T-cell (primary cell): Measurements from ENCODE around the gene SPTAN1. TPM values are rescaled to one million over a fixed set of nuclear protein-coding genes. Genes with fewer than 3 reads are reported as not detected.

Experiments used
- ATAC-seq, 4 experiments: fragments of 200-7000 bp in 3 of 4; fragments of 150-1000 bp in 1 of 4; cut with Tn5 transposase; replicated peaks in 1 of 4; 1 replicate in 3 of 4; 2 replicates in 1 of 4; pipeline ENCODE4 v1.10.0; 2021; ENCODE audit warnings: moderate library complexity in 3 of 4, mild to moderate bottlenecking in 2 of 4, moderate number of reproducible peaks in 1 of 4
- CTCF ChIA-PET, 2 donors: fragments of 300-600 bp; sonication (Branson Sonifier 250); formaldehyde crosslinking; loops; one replicate each; lab custom pipeline; 2022; ENCODE audit warnings: antibody characterized with exemption in 2 of 2; lab: Charles Lee
- POLR2A ChIA-PET, 2 donors: fragments of 300-600 bp; sonication (Branson Sonifier 250); formaldehyde crosslinking; loops; one replicate each; lab custom pipeline; 2022; ENCODE audit warnings: antibody characterized with exemption in 2 of 2; lab: Charles Lee
- DNase-seq, 35 experiments: peaks; one replicate each; pipeline versions ENCODE4 v3.0.0 to v3.0.0-alpha.2; 2013 to 2023
- H3K27ac ChIP-seq: one replicate; pipeline ENCODE4 v1.5.1; 2013; ENCODE audit warnings: low read length
- H3K27me3 ChIP-seq, 2 experiments: replicated peaks in 1 of 2; 1 replicate in 1 of 2; 2 replicates in 1 of 2; pipeline versions ENCODE4 v1.6.1 to v1.7.0; 2013; ENCODE audit warnings: low read length in 1 of 2, mixed read lengths in 1 of 2; ENCODE audit not compliant: control insufficient read depth in 2 of 2, insufficient read depth in 2 of 2; ENCODE audit errors: extremely low read depth in 1 of 2
- H3K36me3 ChIP-seq, 2 donors: 1 replicate in 1 of 2; 2 replicates in 1 of 2; pipeline versions ENCODE4 v1.6.1 to v1.7.0; 2013; ENCODE audit warnings: low read length in 1 of 2; ENCODE audit not compliant: control insufficient read depth in 2 of 2, insufficient read depth in 1 of 2; ENCODE audit errors: extremely low read depth in 1 of 2
- H3K4me1 ChIP-seq, 2 experiments: 1 replicate in 1 of 2; 2 replicates in 1 of 2; pipeline versions ENCODE4 v1.6.1 to v1.7.0; 2013; ENCODE audit warnings: low read length in 2 of 2, mixed read lengths in 1 of 2; ENCODE audit not compliant: insufficient read depth in 2 of 2, control insufficient read depth in 1 of 2; ENCODE audit errors: extremely low read depth in 1 of 2
- H3K4me3 ChIP-seq, 2 donors: 1 replicate in 1 of 2; 2 replicates in 1 of 2; pipeline versions ENCODE4 v1.5.1 to v1.7.0; 2013; ENCODE audit warnings: mild to moderate bottlenecking in 2 of 2, low read length in 1 of 2, moderate library complexity in 1 of 2; ENCODE audit not compliant: control insufficient read depth in 1 of 2; ENCODE audit errors: extremely low read depth in 1 of 2
- H3K9me3 ChIP-seq: 2 replicates; pipeline ENCODE4 v1.7.0; 2013
- H3K27ac Mint-ChIP-seq, 2 donors: one replicate each; pipeline ENCODE4 v1.8.0; 2020 to 2021; ENCODE audit warnings: mild to moderate bottlenecking in 2 of 2, mixed read lengths in 2 of 2
- H3K27me3 Mint-ChIP-seq, 2 donors: one replicate each; pipeline ENCODE4 v1.8.0; 2021 to 2022; ENCODE audit warnings: mixed read lengths in 2 of 2
- H3K36me3 Mint-ChIP-seq: one replicate; pipeline ENCODE4 v1.8.0; 2021; ENCODE audit warnings: mixed read lengths
- H3K4me1 Mint-ChIP-seq, 3 donors: one replicate each; pipeline ENCODE4 v1.8.0; 2020 to 2022; ENCODE audit warnings: mixed read lengths in 3 of 3, mild to moderate bottlenecking in 1 of 3
- H3K4me3 Mint-ChIP-seq, 3 donors: one replicate each; pipeline ENCODE4 v1.8.0; 2020 to 2022; ENCODE audit warnings: mild to moderate bottlenecking in 3 of 3, mixed read lengths in 3 of 3, moderate library complexity in 3 of 3
- H3K9me3 Mint-ChIP-seq, 3 donors: one replicate each; pipeline ENCODE4 v1.8.0; 2020 to 2022; ENCODE audit warnings: mixed read lengths in 3 of 3
- WGBS: methylation state at CpG from one replicate; pipeline ENCODE4 v1.1.5; 2013; ENCODE audit warnings: missing lambda C conversion rate; ENCODE audit not compliant: insufficient coverage; 5-methylcytosine and 5-hydroxymethylcytosine counted together
- total RNA-seq, 35 experiments: library from RNA in 6 of 35; stranded (reverse) in 6 of 35; fragments of 120-200 nt in 1 of 35; gene quantifications; one replicate each; pipeline versions ENCODE4 v1.2.1 to v1.2.4 and lab custom pipeline; 2013 to 2026

The SPTAN1 gene
- total RNA-seq, 5 donors from 2014 or later (not counting 1 experiment from before 2014, with no cell fraction given) = 446 to 594 (median 461) TPM

DNA sequence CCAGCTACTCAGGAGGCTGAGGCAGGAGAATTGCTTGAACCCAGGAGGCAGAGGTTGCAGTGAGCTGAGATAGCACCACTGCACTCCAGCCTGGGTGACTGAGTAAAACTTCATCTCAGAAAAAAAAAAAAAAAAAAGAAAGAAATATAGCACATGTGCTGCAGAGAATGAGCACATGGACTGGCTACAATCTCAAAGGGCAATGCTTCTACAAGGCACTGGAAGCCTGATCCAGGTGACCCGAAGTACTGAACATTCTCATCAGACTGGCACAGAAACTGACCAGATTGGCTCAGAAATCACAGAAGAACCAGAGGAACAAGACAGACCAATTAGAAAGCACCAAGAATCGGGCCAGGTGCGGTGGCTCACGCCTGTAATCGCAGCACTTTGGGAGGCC, 99.4 kb downstream of the SPTAN1 start:
- H3K9me3 ChIP-seq = no peaks in the 10 kb centered on the region
- Mint-ChIP-seq H3K9me3 (no peaks in the 10 kb centered on the region), H3K27ac (no peak overlapping the region), H3K4me1 (peaks cover 0 to 3% (median 1%) of the 10 kb centered on the region in 3 donors), H3K4me3 (no peak overlapping the region), H3K36me3 (no peaks in the 10 kb centered on the region), H3K27me3 (no peaks in the 10 kb centered on the region)
- DNase-seq = no peak
- WGBS = 100% methylated on average over 3 of the region's 5 CpGs
- ATAC-seq = no peak
- ChIA-PET POLR2A (interaction anchor here in 1 of 2 donors (0.6 to 0.7 kb wide), 2 partner anchors 76 to 229 kb away, joined by 4 to 11 read pairs; no protein-coding TSS in a partner anchor), CTCF (interaction anchor here in 1 of 2 donors (0.6 kb wide), 1 partner anchor 894 kb away, joined by 3 read pairs; no protein-coding TSS in a partner anchor)
- no peak overlapping the region for H3K4me3 ChIP-seq
- no peaks in the 10 kb centered on the region for H3K36me3 ChIP-seq
- no peak overlapping the region for H3K27ac ChIP-seq
- peaks cover 0 to 9% of the 10 kb centered on the region in 2 experiments for H3K4me1 ChIP-seq
- H3K27me3 ChIP-seq = no peaks in the 10 kb centered on the region

DNA sequence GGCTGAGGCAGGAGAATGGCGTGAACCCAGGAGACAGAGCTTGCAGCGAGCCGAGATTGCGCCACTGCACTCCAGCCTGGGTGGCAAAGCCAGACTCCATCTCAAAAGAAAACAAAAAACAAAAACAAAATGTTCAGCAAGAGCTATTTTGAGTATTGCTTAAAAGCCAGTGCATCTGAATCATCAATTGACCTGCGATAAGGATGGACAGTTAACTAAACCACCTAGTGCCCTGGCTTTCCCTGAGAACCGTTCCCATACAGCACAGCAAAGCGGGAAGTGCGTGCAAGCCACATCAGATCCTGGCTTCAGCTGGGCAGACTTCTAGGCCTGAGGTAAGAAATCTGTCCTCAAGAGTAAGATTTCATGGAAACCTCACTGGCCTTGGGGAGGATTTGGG, 101.5 kb downstream of the SPTAN1 start:
- H3K4me3 Mint-ChIP-seq = peak overlapping the region in 1 of 3 donors; percentile 88
- ChIA-PET POLR2A (interaction anchor here in 1 of 2 donors (0.6 kb wide), 1 partner anchor 131 kb away, joined by 3 read pairs; no protein-coding TSS in a partner anchor), CTCF (interaction anchor here in 1 of 2 donors (0.7 kb wide), 1 partner anchor 28 kb away, joined by 8 read pairs; no protein-coding TSS in a partner anchor)
- H3K9me3 Mint-ChIP-seq = no peaks in the 10 kb centered on the region
- no peak for DNase-seq
- Histone ChIP-seq H3K4me1 (peaks cover 0 to 18% of the 10 kb centered on the region in 2 experiments), H3K27me3 (peaks cover 0 to 2% of the 10 kb centered on the region in 2 experiments), H3K9me3 (no peaks in the 10 kb centered on the region), H3K4me3 (no peak overlapping the region), H3K36me3 (no peaks in the 10 kb centered on the region), H3K27ac (no peak overlapping the region)
- no peaks in the 10 kb centered on the region for H3K36me3 Mint-ChIP-seq
- WGBS = 95% methylated on average over 2 of the region's 8 CpGs
- ATAC-seq = no peak
- H3K27me3 Mint-ChIP-seq = no peaks in the 10 kb centered on the region
- no peak overlapping the region for H3K27ac Mint-ChIP-seq
- H3K4me1 Mint-ChIP-seq = peaks cover 0 to 7% (median 6%) of the 10 kb centered on the region in 3 donors

DNA sequence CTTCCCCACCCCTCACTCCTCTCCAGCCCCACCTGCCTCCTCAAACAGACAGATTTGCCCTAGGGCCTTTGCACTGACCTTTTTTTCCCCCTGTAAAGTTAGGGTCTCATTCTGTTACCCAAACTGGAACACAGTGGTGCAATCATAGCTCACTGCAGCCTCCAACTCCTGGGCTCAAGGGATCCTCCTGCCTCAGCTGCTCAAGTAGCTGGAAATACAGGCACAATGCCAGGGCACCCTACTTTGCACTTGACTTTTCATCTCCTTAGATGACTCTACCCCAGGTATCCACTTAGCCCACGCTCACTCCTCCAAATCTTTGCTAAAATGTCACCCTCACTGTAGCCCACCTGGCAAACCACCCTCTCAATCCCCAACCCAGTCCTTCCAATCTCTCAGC, 102.1 kb downstream of the SPTAN1 start:
- CTCF ChIA-PET = interaction anchor here in 1 of 2 donors (0.5 kb wide), 1 partner anchor 220 kb away, joined by 4 read pairs; no protein-coding TSS in a partner anchor
- Mint-ChIP-seq H3K27me3 (no peaks in the 10 kb centered on the region), H3K4me1 (peaks cover 0 to 7% (median 6%) of the 10 kb centered on the region in 3 donors), H3K27ac (no peak overlapping the region), H3K9me3 (no peaks in the 10 kb centered on the region), H3K4me3 (peak overlapping the region; percentile 43 to 88 (median 63)), H3K36me3 (no peaks in the 10 kb centered on the region)
- Histone ChIP-seq H3K9me3 (no peaks in the 10 kb centered on the region), H3K27ac (no peak overlapping the region), H3K4me3 (no peak overlapping the region), H3K4me1 (peaks cover 0 to 18% of the 10 kb centered on the region in 2 experiments), H3K27me3 (peaks cover 0 to 3% of the 10 kb centered on the region in 2 experiments), H3K36me3 (no peaks in the 10 kb centered on the region)
- ATAC-seq (no peak), DNase-seq (no peak)
- 92% methylated on average over 1 of the region's 1 CpG for WGBS
- POLR2A ChIA-PET = interaction anchor here in 1 of 2 donors (0.5 kb wide), 1 partner anchor 94 kb away, joined by 5 read pairs; no protein-coding TSS in a partner anchor

DNA sequence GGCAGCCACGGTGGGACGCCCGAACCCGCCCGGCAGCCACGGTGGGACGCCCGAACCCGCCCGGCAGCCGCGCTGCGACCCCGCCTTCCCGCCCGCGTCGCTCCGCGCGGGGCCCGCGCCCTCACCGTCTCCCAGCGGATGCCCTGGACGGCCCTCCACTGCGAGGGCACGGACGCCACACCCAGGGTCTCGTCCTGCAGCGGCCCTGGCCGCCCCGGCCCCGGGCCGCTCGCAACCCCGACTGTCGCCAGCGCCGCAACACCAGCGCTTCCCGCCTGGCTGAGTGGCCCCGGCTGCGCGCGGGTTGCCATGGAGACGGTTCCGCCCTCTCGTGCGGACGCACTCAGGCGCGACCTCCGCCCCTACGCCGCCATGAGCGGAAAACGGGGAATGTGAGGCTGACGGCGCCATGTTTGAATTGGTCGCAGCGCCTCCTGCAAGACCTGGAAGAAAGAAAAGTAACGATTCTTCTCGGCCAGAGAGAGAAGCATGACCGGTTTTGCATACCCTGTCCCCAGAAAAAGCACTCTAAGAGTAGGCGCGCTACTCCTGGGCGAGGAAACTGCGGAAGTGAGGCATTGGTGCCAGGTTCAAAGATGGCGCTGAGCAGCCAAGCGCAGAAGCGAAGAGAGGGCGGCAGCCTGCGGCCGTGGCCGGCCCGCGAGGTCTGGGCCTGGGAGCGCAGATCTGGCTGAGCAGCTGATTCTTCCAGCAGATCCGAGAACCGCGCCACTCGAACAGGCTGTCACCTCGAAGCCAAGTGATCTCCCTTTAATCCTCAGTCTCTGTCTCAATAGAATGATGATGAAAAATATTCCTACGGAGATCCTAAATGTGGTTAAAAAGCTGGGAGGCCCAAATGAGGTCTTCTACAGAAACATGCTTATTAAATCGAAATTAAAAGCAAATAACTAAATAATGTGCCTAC, 104.3 kb downstream of the SPTAN1 start, which contains the start of gene DYNC2I2:
DYNC2I2 (minus strand) TSS at position 432 of the 928 bp plus-strand sequence; CDS start at position 311, 121 bp downstream.
- ATAC-seq (peak; percentile 98), DNase-seq (peak; percentile 89 to 99 (median 95))
- H3K36me3 Mint-ChIP-seq = no peaks in the 10 kb centered on the region
- under 1% methylated on average over 77 of the region's 86 CpGs for WGBS
- H3K4me3 Mint-ChIP-seq = peak within 1 kb of the TSS; percentile 88 to 93 (median 88)
- Histone ChIP-seq H3K27ac (peak within 1 kb of the TSS; percentile 98), H3K36me3 (no peaks in the 10 kb centered on the region), H3K4me3 (peak within 1 kb of the TSS; percentile 83 to 95), H3K27me3 (peaks cover 0 to 3% of the 10 kb centered on the region in 2 experiments), H3K4me1 (peaks cover 0 to 18% of the 10 kb centered on the region in 2 experiments), H3K9me3 (no peaks in the 10 kb centered on the region)
- H3K27ac Mint-ChIP-seq = peak within 1 kb of the TSS; percentile 100
- CTCF ChIA-PET = interaction anchor here in 1 of 2 donors (0.6 kb wide), 1 partner anchor 361 kb away, joined by 3 read pairs; no protein-coding TSS in a partner anchor
- H3K27me3 Mint-ChIP-seq = no peaks in the 10 kb centered on the region
- POLR2A ChIA-PET = no interaction called here
- H3K9me3 Mint-ChIP-seq = no peaks in the 10 kb centered on the region
- peaks cover 0 to 7% (median 6%) of the 10 kb centered on the region in 3 donors for H3K4me1 Mint-ChIP-seq

DNA sequence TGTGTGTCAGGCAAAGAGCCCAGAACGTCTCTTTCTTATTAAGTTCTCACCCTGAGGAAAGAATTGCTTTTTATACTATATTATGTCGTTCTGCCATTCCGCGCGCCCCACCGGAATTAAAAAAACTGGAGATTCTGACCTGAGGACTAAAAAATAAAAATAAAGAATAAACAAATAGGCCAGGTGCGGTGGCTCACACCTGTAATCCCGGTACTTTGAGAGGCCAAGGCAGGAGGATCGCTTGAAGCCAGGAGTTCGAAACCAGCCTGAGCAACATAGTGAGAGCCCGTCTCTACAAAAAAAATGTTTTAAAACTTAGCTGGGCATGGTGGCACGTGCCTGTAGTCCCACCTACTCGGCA, 104.9 kb downstream of the SPTAN1 start:
- Histone ChIP-seq H3K36me3 (no peaks in the 10 kb centered on the region), H3K4me3 (peak overlapping the region; percentile 83 to 95), H3K4me1 (peaks cover 0 to 18% of the 10 kb centered on the region in 2 experiments), H3K9me3 (no peaks in the 10 kb centered on the region), H3K27ac (peak overlapping the region; percentile 98), H3K27me3 (peaks cover 0 to 3% of the 10 kb centered on the region in 2 experiments)
- Mint-ChIP-seq H3K4me3 (peak overlapping the region; percentile 88 to 93 (median 88)), H3K36me3 (no peaks in the 10 kb centered on the region), H3K9me3 (no peaks in the 10 kb centered on the region), H3K27ac (peak overlapping the region; percentile 100), H3K27me3 (no peaks in the 10 kb centered on the region), H3K4me1 (peaks cover 0 to 7% (median 6%) of the 10 kb centered on the region in 3 donors)
- ChIA-PET CTCF (no interaction called here), POLR2A (no interaction called here)
- 100% methylated on average over 4 of the region's 13 CpGs for WGBS
- ATAC-seq (no peak), DNase-seq (no peak)

DNA sequence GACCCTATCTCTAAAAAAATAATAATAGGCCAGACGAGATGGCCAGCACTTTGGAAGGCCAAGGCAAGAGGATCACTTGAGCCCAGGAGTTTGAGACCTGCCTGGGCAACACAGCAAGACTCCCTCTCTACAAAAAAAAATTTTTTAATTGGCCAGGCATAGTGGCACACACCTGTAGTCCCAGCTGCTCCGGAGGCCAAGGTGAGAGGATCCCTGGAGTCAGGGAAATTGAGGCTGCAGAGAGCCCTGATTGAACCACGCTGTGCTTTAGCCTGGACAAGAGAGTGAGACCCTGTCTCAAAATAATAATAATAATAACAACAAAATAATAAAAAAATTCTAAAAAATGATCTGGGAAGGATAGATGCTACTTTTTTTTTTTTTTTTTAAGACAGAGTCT, 105.4 kb downstream of the SPTAN1 start:
- Histone ChIP-seq H3K27me3 (peaks cover 0 to 3% of the 10 kb centered on the region in 2 experiments), H3K9me3 (no peaks in the 10 kb centered on the region), H3K4me3 (no peak overlapping the region), H3K4me1 (peaks cover 0 to 18% of the 10 kb centered on the region in 2 experiments), H3K36me3 (no peaks in the 10 kb centered on the region), H3K27ac (no peak overlapping the region)
- ChIA-PET CTCF (no interaction called here), POLR2A (no interaction called here)
- Mint-ChIP-seq H3K4me1 (peaks cover 0 to 7% (median 6%) of the 10 kb centered on the region in 3 donors), H3K4me3 (peak overlapping the region in 2 of 3 donors; percentile 88), H3K9me3 (no peaks in the 10 kb centered on the region), H3K27me3 (no peaks in the 10 kb centered on the region), H3K27ac (peak overlapping the region in 1 of 2 donors; percentile 100), H3K36me3 (no peaks in the 10 kb centered on the region)
- no CpG with 5 or more reads among the region's 3 CpGs for WGBS
- no peak for ATAC-seq
- no peak for DNase-seq
